Tibial nerve (tissue), 4 donors: ENCODE results near the gene RBFOX1. TPM values are rescaled to one million over a fixed set of nuclear protein-coding genes. Genes with fewer than 3 reads are reported as not detected.

Experiments
- DNase-seq, 2 donors: peaks; one replicate each; pipeline ENCODE4 v3.0.0-alpha.2; 2019; ENCODE audit warnings: low spot score in 2 of 2
- H3K27ac ChIP-seq, 4 donors: fragments of 200-600 bp; sonication (generic) in 3 of 4; one replicate each; pipeline ENCODE4 v1.5.1; 2017 to 2019; ENCODE audit warnings: mild to moderate bottlenecking in 1 of 4
- H3K27me3 ChIP-seq, 2 donors: fragments of 200-600 bp; sonication (generic) in 1 of 2; one replicate each; pipeline versions ENCODE4 v1.5.1 to v1.6.0; 2017 to 2019
- H3K36me3 ChIP-seq, 3 donors: fragments of 200-600 bp; sonication (generic); one replicate each; pipeline ENCODE4 v1.5.1; 2018 to 2019
- H3K4me1 ChIP-seq, 4 donors: fragments of 200-600 bp; sonication (generic) in 3 of 4; one replicate each; pipeline ENCODE4 v1.5.1; 2017 to 2019
- H3K4me3 ChIP-seq, 4 donors: fragments of 200-600 bp; sonication (generic) in 3 of 4; one replicate each; pipeline ENCODE4 v1.5.1; 2017 to 2019; ENCODE audit warnings: mild to moderate bottlenecking in 1 of 4, moderate library complexity in 1 of 4
- H3K9me3 ChIP-seq, 4 donors: fragments of 200-600 bp; sonication (generic) in 3 of 4; one replicate each; pipeline ENCODE4 v1.5.1; 2017 to 2019
- EP300 ChIP-seq, 2 donors: sonication (generic); formaldehyde crosslinking; IDR thresholded peaks; one replicate each; pipeline ENCODE4 v1.6.1; 2017; ENCODE audit warnings: antibody characterized with exemption in 2 of 2, mild to moderate bottlenecking in 1 of 2
- POLR2A ChIP-seq, 2 donors: fragments of 450-650 bp; IDR thresholded peaks; one replicate each; pipeline ENCODE4 v1.6.1; 2017; ENCODE audit warnings: antibody characterized with exemption in 2 of 2, mild to moderate bottlenecking in 2 of 2, moderate library complexity in 2 of 2
- WGBS, 2 donors: methylation state at CpG; one replicate each; pipeline ENCODE4 v1.1.5; 2018; 5-methylcytosine and 5-hydroxymethylcytosine counted together
- total RNA-seq, 4 donors: library from RNA; depleted of rRNA; stranded (reverse); fragments of >200 nt; gene quantifications; one replicate each; pipeline ENCODE4 v1.1.0, GENCODE V29; 2016
- TF ChIP-seq, protein P1 (sequence below), 5 experiments: fragments of 200-600 bp in 3 of 5; fragments of 450-650 bp in 2 of 5; sonication (generic) in 3 of 5; IDR thresholded peaks; one replicate each; pipeline ENCODE4 v1.5.1; 2016 to 2019; ENCODE audit warnings: antibody characterized with exemption in 5 of 5, mild to moderate bottlenecking in 3 of 5, moderate library complexity in 2 of 5

The RBFOX1 gene
- total RNA-seq, 4 donors from 2014 or later, result 0.22 to 2.1 (median 1.3) TPM; not detected in 1

DNA sequence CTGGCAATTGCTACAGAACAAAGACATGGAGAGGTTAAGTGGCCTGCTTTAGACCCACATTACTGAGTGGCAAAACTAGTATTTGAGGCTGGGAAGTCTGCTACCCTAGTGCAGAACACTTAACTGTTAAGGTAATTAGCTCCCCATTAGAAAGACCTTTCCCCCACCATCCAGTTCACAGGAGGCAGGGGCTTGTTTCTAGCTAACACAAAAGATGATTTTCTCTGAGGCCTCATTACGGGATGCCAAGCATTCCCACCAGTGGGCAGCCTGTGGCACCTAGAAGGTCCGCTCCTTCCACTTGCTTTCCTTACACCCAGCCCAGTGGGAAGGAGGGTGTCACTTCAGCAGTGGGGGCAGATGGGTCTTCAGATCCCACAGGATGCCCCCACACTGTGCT is 99.1 kb downstream of the RBFOX1 start:
- no peaks in the 10 kb centered on the region for H3K27me3 ChIP-seq
- peaks cover 0 to 4% (median 0%) of the 10 kb centered on the region in 4 donors for H3K9me3 ChIP-seq
- H3K4me3 ChIP-seq, result no peak overlapping the region
- DNase-seq, result no peak
- no peak overlapping the region for H3K27ac ChIP-seq
- no peaks in the 10 kb centered on the region for H3K36me3 ChIP-seq
- WGBS, 2 donors, result 77 to 88% methylated on average over 2 of the region's 2 CpGs
- TF ChIP-seq, protein P1, sequence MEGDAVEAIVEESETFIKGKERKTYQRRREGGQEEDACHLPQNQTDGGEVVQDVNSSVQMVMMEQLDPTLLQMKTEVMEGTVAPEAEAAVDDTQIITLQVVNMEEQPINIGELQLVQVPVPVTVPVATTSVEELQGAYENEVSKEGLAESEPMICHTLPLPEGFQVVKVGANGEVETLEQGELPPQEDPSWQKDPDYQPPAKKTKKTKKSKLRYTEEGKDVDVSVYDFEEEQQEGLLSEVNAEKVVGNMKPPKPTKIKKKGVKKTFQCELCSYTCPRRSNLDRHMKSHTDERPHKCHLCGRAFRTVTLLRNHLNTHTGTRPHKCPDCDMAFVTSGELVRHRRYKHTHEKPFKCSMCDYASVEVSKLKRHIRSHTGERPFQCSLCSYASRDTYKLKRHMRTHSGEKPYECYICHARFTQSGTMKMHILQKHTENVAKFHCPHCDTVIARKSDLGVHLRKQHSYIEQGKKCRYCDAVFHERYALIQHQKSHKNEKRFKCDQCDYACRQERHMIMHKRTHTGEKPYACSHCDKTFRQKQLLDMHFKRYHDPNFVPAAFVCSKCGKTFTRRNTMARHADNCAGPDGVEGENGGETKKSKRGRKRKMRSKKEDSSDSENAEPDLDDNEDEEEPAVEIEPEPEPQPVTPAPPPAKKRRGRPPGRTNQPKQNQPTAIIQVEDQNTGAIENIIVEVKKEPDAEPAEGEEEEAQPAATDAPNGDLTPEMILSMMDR (IDR thresholded peaks at IDR 0.05), result no peak
- TF ChIP-seq EP300 (IDR thresholded peaks at IDR 0.05), result no peak
- TF ChIP-seq POLR2A (IDR thresholded peaks at IDR 0.05), result no peak
- no peaks in the 10 kb centered on the region for H3K4me1 ChIP-seq

DNA sequence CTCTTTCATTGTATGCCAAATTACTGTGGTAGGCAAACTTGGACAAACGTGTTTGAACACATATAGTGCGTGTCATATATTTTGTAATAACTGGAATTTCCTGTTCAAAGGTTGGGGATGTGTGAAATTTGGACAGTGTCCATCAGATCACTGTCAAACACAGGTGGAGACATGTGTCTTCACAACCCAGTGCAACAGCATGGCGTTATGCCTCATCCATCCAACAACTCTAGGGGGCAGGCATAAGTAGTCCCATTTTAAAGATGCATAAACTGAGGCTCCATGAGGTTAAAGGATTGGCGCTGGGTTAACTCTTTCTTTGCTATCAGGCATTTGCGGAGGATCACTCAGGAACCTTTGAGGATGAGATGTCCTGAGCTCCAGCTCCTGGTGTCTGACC is 103.7 kb downstream of the RBFOX1 start:
- WGBS, 2 donors, result 85 to 86% methylated on average over 5 of the region's 5 CpGs

DNA sequence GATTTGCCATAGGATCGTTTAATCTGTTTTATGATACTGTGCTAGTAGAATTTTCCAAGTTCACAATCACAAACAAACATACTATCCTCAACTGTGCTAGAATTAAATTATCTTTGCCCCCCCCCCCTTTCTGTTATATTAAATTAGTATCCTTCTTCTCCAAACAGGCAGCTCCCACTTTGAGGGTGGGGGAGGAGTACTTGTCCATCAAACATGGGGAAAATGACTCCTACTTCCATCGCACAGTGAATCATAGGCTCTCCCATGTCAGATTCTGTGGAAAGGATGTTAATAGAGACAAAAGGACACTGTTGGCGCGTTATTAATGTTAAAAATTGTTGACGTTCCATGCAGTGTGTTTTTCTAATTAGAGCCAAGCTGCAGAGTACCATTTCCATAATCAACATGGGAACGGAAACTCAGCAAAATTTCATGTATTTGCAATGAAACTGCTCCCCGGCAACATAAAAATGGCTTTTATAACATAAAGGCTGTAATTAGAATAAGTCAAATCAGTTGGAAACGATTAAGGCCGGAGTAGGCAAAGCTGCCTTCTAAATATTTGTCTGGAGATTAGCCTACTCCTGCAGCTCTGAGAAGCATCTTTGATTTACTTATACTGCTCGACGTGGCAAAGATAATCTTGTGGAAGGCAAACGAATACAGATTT is 104.6 kb downstream of the RBFOX1 start:
- no peak overlapping the region for H3K4me3 ChIP-seq
- TF ChIP-seq EP300 (IDR thresholded peaks at IDR 0.05), result no peak
- TF ChIP-seq, protein P1 (IDR thresholded peaks at IDR 0.05), result no peak
- no peak for TF ChIP-seq POLR2A (IDR thresholded peaks at IDR 0.05)
- DNase-seq, result no peak
- 72% methylated on average over 12 of the region's 12 CpGs for WGBS, 2 donors
- no peaks in the 10 kb centered on the region for H3K27me3 ChIP-seq
- H3K9me3 ChIP-seq, result no peaks in the 10 kb centered on the region
- no peaks in the 10 kb centered on the region for H3K4me1 ChIP-seq
- H3K36me3 ChIP-seq, result no peaks in the 10 kb centered on the region
- H3K27ac ChIP-seq, result no peak overlapping the region

More for the DNA sequence above, 103.7 kb downstream of the RBFOX1 start:
- H3K9me3 ChIP-seq, result no peaks in the 10 kb centered on the region
- no peaks in the 10 kb centered on the region for H3K36me3 ChIP-seq
- no peak overlapping the region for H3K4me3 ChIP-seq
- no peaks in the 10 kb centered on the region for H3K4me1 ChIP-seq
- no peak overlapping the region for H3K27ac ChIP-seq
- H3K27me3 ChIP-seq, result no peaks in the 10 kb centered on the region
- no peak for TF ChIP-seq EP300 (IDR thresholded peaks at IDR 0.05)
- TF ChIP-seq, protein P1 (IDR thresholded peaks at IDR 0.05), result no peak
- no peak for TF ChIP-seq POLR2A (IDR thresholded peaks at IDR 0.05)
- DNase-seq, result no peak

DNA sequence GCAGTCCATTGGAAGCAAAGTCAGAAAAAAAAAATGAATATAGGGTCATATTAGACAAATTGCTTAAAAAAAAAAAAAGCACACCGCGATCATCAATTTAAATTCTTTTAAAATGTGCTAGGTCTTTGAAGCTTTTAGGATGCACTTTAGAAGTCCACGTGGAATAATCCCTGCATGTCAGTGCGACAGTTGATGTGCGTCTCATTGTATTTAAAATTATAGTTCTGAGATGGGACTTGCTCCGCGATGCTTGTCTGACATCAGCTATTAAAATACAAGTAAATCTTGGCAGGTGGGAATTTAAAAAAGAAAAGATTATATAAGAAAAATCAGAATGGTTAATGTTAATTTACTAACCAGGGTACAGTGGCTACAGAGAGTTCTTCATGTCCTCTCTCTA is 105.2 kb downstream of the RBFOX1 start:
- DNase-seq, result no peak
- no peaks in the 10 kb centered on the region for H3K9me3 ChIP-seq
- no peak overlapping the region for H3K4me3 ChIP-seq
- H3K4me1 ChIP-seq, result no peaks in the 10 kb centered on the region
- WGBS, 2 donors, result 91% methylated on average over 7 of the region's 7 CpGs
- TF ChIP-seq, protein P1 (IDR thresholded peaks at IDR 0.05), result no peak
- TF ChIP-seq POLR2A (IDR thresholded peaks at IDR 0.05), result no peak
- TF ChIP-seq EP300 (IDR thresholded peaks at IDR 0.05), result no peak
- no peaks in the 10 kb centered on the region for H3K36me3 ChIP-seq
- no peak overlapping the region for H3K27ac ChIP-seq
- H3K27me3 ChIP-seq, result no peaks in the 10 kb centered on the region

DNA sequence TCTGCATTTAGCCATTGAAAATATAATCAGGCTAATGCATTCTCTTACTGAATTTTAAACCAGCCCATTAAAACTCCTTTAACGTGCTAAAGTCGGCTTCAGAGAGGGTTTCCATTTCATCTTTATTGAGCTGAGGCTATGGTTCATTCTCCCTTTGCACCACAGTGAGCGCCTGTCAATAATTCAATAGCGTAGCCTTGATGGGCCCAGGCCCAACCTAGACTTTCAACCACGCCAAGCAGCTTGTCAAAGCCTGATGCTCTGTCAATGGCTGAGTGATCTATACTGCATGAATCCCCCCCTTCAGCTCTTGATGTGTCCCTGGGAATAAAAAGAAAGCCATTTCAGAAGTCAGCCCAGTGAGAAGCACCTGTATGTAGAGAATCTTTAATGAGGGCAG is 106.0 kb downstream of the RBFOX1 start:
- TF ChIP-seq POLR2A (IDR thresholded peaks at IDR 0.05) (no peak), EP300 (IDR thresholded peaks at IDR 0.05) (no peak)
- TF ChIP-seq, protein P1 (IDR thresholded peaks at IDR 0.05), result no peak
- H3K27me3 ChIP-seq, result no peaks in the 10 kb centered on the region
- no peaks in the 10 kb centered on the region for H3K36me3 ChIP-seq
- H3K4me3 ChIP-seq, result no peak overlapping the region
- H3K4me1 ChIP-seq, result no peaks in the 10 kb centered on the region
- H3K9me3 ChIP-seq, result no peaks in the 10 kb centered on the region
- WGBS, 2 donors, result 79 to 86% methylated on average over 5 of the region's 5 CpGs
- no peak for DNase-seq
- H3K27ac ChIP-seq, result no peak overlapping the region
